ENCODE data around the gene BRD3. TPM values are rescaled to one million over a fixed set of nuclear protein-coding genes. Genes with fewer than 3 reads are reported as not detected.

BRD3 gene
- total RNA-seq, 1 experiment from 2014 or later, result 108 TPM

DNA sequence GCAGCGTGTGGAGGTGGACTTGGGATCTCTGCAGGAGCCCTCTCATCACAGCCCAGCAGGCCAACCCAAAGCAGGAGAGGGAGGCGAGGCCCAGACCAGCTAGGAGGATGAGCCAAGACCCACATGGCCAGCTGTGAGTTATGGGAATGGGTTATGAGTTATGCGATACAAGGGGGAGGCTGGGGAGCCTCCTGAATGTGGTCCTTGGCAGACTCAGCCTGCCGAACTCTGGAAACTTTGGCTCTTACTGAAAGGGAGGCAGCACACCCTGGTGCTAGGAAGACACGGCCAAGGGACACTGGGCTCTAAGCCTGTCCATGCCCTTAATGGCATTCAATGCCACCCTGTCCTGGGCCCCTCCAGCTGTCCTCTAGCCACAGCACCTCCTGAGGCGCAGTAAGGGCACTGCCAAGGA lies 68.0 kb downstream of the BRD3 start:
- TF ChIP-seq SMAD3 (CRISPR knock-in tag; IDR thresholded peaks at IDR 0.05; ENCODE audit: borderline replicate concordance) (no peak), MYBL2 (CRISPR knock-in tag; IDR thresholded peaks at IDR 0.05) (no peak), SP1 (CRISPR knock-in tag; conservative IDR thresholded peaks at IDR 0.05) (no peak), TP53 (CRISPR knock-in tag; IDR thresholded peaks at IDR 0.05) (no peak)
- TF ChIP-seq, protein P1, sequence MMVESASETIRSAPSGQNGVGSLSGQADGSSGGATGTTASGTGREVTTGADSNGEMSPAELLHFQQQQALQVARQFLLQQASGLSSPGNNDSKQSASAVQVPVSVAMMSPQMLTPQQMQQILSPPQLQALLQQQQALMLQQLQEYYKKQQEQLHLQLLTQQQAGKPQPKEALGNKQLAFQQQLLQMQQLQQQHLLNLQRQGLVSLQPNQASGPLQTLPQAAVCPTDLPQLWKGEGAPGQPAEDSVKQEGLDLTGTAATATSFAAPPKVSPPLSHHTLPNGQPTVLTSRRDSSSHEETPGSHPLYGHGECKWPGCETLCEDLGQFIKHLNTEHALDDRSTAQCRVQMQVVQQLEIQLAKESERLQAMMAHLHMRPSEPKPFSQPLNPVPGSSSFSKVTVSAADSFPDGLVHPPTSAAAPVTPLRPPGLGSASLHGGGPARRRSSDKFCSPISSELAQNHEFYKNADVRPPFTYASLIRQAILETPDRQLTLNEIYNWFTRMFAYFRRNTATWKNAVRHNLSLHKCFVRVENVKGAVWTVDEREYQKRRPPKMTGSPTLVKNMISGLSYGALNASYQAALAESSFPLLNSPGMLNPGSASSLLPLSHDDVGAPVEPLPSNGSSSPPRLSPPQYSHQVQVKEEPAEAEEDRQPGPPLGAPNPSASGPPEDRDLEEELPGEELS (CRISPR knock-in tag; IDR thresholded peaks at IDR 0.05), result no peak
- TF ChIP-seq, protein P2, sequence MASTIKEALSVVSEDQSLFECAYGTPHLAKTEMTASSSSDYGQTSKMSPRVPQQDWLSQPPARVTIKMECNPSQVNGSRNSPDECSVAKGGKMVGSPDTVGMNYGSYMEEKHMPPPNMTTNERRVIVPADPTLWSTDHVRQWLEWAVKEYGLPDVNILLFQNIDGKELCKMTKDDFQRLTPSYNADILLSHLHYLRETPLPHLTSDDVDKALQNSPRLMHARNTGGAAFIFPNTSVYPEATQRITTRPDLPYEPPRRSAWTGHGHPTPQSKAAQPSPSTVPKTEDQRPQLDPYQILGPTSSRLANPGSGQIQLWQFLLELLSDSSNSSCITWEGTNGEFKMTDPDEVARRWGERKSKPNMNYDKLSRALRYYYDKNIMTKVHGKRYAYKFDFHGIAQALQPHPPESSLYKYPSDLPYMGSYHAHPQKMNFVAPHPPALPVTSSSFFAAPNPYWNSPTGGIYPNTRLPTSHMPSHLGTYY (CRISPR knock-in tag; IDR thresholded peaks at IDR 0.05), result no peak
- TF ChIP-seq, protein P3, sequence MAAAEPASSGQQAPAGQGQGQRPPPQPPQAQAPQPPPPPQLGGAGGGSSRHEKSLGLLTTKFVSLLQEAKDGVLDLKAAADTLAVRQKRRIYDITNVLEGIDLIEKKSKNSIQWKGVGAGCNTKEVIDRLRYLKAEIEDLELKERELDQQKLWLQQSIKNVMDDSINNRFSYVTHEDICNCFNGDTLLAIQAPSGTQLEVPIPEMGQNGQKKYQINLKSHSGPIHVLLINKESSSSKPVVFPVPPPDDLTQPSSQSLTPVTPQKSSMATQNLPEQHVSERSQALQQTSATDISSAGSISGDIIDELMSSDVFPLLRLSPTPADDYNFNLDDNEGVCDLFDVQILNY (CRISPR knock-in tag; IDR thresholded peaks at IDR 0.05), result no peak
- Mint-ChIP-seq H3K9me3 (peaks cover 10% of the 10 kb centered on the region; the same call in 1 of the 2 replicates), H3K4me1 (peaks cover 2% of the 10 kb centered on the region; the same call in 1 of the 2 replicates), H3K4me3 (no peak overlapping the region), H3K27ac (no peak overlapping the region), H3K27me3 (ENCODE audit: low read depth) (no peaks in the 10 kb centered on the region; the same call in none of the 2 replicates), H3K36me3 (no peaks in the 10 kb centered on the region)
- ATAC-seq (no peak), DNase-seq (ENCODE audit: low spot score) (no peak)
- POLR2A ChIA-PET, result no interaction called here
- CTCF ChIA-PET, result interaction anchor here (1.2 kb wide), 1 partner anchor 257 kb away, joined by 4 read pairs; no protein-coding TSS in a partner anchor

DNA sequence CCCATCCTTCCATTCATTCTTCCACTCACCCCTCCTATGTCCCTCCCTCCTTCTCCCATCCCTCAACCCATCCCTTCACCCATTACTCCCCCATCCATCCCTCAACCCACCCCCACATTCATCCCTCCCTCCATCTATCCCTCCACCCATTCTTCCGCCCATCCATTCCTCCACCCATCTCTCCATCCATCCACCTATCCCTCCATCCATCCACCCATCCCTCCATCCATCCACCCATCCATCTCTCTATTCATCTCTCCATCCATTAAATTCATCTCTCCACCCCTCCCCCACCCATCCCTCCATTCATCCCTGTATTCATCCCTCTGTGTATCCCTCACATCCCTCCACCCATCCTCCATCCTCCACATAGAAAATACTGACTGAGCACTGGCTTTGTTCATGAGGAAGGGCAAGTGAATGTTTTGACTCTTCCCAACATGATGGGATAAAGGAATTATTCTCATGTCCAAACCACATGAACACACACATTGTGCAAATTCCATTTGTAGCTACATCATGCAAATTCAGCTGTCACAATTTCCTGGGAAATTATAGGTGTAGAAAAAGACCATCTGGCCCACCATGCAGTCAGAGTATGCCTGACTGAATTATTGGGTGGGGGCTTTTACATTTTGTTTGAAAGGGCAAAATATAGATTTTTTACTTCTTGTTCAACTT lies 68.8 kb downstream of the BRD3 start:
- Mint-ChIP-seq H3K36me3 (no peaks in the 10 kb centered on the region), H3K4me1 (peaks cover 10% of the 10 kb centered on the region), H3K4me3 (no peak overlapping the region), H3K9me3 (peaks cover 10% of the 10 kb centered on the region; the same call in 1 of the 2 replicates), H3K27me3 (ENCODE audit: low read depth) (no peaks in the 10 kb centered on the region; the same call in none of the 2 replicates), H3K27ac (no peak overlapping the region)
- ATAC-seq, result no peak
- DNase-seq (ENCODE audit: low spot score), result no peak
- ChIA-PET CTCF (no interaction called here), POLR2A (no interaction called here)
- TF ChIP-seq MXD4 (CRISPR knock-in tag; IDR thresholded peaks at IDR 0.05; ENCODE audit: borderline replicate concordance) (no peak), ZBTB21 (CRISPR knock-in tag; IDR thresholded peaks at IDR 0.05; ENCODE audit: borderline replicate concordance) (no peak), ETV6 (CRISPR knock-in tag; IDR thresholded peaks at IDR 0.05) (no peak), NR2C2 (CRISPR knock-in tag; IDR thresholded peaks at IDR 0.05) (no peak), CREB1 (CRISPR knock-in tag; IDR thresholded peaks at IDR 0.05) (no peak)
- TF ChIP-seq, protein P4, sequence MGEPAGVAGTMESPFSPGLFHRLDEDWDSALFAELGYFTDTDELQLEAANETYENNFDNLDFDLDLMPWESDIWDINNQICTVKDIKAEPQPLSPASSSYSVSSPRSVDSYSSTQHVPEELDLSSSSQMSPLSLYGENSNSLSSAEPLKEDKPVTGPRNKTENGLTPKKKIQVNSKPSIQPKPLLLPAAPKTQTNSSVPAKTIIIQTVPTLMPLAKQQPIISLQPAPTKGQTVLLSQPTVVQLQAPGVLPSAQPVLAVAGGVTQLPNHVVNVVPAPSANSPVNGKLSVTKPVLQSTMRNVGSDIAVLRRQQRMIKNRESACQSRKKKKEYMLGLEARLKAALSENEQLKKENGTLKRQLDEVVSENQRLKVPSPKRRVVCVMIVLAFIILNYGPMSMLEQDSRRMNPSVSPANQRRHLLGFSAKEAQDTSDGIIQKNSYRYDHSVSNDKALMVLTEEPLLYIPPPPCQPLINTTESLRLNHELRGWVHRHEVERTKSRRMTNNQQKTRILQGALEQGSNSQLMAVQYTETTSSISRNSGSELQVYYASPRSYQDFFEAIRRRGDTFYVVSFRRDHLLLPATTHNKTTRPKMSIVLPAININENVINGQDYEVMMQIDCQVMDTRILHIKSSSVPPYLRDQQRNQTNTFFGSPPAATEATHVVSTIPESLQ (CRISPR knock-in tag; IDR thresholded peaks at IDR 0.05), result no peak
- TF ChIP-seq, protein P5, sequence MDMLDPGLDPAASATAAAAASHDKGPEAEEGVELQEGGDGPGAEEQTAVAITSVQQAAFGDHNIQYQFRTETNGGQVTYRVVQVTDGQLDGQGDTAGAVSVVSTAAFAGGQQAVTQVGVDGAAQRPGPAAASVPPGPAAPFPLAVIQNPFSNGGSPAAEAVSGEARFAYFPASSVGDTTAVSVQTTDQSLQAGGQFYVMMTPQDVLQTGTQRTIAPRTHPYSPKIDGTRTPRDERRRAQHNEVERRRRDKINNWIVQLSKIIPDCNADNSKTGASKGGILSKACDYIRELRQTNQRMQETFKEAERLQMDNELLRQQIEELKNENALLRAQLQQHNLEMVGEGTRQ (CRISPR knock-in tag; IDR thresholded peaks at IDR 0.05), result no peak
- TF ChIP-seq, protein P6, sequence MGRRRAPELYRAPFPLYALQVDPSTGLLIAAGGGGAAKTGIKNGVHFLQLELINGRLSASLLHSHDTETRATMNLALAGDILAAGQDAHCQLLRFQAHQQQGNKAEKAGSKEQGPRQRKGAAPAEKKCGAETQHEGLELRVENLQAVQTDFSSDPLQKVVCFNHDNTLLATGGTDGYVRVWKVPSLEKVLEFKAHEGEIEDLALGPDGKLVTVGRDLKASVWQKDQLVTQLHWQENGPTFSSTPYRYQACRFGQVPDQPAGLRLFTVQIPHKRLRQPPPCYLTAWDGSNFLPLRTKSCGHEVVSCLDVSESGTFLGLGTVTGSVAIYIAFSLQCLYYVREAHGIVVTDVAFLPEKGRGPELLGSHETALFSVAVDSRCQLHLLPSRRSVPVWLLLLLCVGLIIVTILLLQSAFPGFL (CRISPR knock-in tag; IDR thresholded peaks at IDR 0.05; ENCODE audit: borderline replicate concordance), result no peak
- TF ChIP-seq, protein P7, sequence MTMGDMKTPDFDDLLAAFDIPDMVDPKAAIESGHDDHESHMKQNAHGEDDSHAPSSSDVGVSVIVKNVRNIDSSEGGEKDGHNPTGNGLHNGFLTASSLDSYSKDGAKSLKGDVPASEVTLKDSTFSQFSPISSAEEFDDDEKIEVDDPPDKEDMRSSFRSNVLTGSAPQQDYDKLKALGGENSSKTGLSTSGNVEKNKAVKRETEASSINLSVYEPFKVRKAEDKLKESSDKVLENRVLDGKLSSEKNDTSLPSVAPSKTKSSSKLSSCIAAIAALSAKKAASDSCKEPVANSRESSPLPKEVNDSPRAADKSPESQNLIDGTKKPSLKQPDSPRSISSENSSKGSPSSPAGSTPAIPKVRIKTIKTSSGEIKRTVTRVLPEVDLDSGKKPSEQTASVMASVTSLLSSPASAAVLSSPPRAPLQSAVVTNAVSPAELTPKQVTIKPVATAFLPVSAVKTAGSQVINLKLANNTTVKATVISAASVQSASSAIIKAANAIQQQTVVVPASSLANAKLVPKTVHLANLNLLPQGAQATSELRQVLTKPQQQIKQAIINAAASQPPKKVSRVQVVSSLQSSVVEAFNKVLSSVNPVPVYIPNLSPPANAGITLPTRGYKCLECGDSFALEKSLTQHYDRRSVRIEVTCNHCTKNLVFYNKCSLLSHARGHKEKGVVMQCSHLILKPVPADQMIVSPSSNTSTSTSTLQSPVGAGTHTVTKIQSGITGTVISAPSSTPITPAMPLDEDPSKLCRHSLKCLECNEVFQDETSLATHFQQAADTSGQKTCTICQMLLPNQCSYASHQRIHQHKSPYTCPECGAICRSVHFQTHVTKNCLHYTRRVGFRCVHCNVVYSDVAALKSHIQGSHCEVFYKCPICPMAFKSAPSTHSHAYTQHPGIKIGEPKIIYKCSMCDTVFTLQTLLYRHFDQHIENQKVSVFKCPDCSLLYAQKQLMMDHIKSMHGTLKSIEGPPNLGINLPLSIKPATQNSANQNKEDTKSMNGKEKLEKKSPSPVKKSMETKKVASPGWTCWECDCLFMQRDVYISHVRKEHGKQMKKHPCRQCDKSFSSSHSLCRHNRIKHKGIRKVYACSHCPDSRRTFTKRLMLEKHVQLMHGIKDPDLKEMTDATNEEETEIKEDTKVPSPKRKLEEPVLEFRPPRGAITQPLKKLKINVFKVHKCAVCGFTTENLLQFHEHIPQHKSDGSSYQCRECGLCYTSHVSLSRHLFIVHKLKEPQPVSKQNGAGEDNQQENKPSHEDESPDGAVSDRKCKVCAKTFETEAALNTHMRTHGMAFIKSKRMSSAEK (CRISPR knock-in tag; IDR thresholded peaks at IDR 0.05; ENCODE audit: borderline replicate concordance), result no peak
- TF ChIP-seq, protein P8, sequence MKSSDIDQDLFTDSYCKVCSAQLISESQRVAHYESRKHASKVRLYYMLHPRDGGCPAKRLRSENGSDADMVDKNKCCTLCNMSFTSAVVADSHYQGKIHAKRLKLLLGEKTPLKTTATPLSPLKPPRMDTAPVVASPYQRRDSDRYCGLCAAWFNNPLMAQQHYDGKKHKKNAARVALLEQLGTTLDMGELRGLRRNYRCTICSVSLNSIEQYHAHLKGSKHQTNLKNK (CRISPR knock-in tag; IDR thresholded peaks at IDR 0.05), result no peak
